ENCODE results near the gene CADPS2. TPM values are rescaled to one million over a fixed set of nuclear protein-coding genes. Genes with fewer than 3 reads are reported as not detected.

CADPS2 gene
- total and polyA plus RNA-seq, 2 of the 4 experiments (the other 2 are of a cell fraction): 0.10 to 0.54 TPM

DNA sequence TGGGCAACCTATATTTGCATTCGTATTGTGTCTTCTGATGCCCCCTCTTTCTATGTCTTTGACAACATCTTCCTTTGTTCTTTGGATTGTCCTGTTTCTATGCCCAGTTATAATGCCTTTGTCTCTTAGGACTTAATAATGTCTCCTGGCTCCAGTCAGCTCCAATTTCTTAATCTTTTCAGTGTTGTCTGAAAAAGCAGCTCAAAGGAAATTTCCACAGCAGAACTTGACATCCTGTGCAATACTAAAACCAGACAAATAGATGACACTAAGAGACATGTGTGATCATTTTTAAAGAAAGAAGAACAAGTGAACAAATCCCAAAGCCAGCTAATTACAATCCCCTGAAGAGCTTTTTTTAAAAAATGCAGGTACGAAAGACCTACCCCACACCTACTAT is 135.9 kb downstream of the CADPS2 start:
- H3K23ac ChIP-seq (ENCODE audit: low read depth, low read length): no peak overlapping the region
- no peak overlapping the region for H3K9ac ChIP-seq (ENCODE audit: low read depth, low read length)
- H2BK5ac ChIP-seq (ENCODE audit: low read depth, low read length, poor library complexity, severe bottlenecking): no peak overlapping the region
- TF ChIP-seq FOS (IDR thresholded peaks at IDR 0.05; ENCODE audit: low read depth, low read length) (no peak), RAD21 (IDR thresholded peaks at IDR 0.05; ENCODE audit: low read length) (no peak), MXI1 (IDR thresholded peaks at IDR 0.05; ENCODE audit: borderline replicate concordance, low read depth, low read length) (no peak), POLR2A (IDR thresholded peaks at IDR 0.05; ENCODE audit: low read depth, low read length) (no peak), MAFK (IDR thresholded peaks at IDR 0.05; ENCODE audit: low read depth, low read length) (no peak), ELK1 (IDR thresholded peaks at IDR 0.05; ENCODE audit: borderline replicate concordance, low read depth, low read length) (no peak), SMC3 (IDR thresholded peaks at IDR 0.05; ENCODE audit: low read depth, low read length) (no peak), CEBPB (IDR thresholded peaks at IDR 0.05; ENCODE audit: low read depth, low read length) (no peak)
- TF ChIP-seq, protein P1, sequence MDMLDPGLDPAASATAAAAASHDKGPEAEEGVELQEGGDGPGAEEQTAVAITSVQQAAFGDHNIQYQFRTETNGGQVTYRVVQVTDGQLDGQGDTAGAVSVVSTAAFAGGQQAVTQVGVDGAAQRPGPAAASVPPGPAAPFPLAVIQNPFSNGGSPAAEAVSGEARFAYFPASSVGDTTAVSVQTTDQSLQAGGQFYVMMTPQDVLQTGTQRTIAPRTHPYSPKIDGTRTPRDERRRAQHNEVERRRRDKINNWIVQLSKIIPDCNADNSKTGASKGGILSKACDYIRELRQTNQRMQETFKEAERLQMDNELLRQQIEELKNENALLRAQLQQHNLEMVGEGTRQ (IDR thresholded peaks at IDR 0.05; ENCODE audit: low read depth, low read length): no peak
- DNase-seq (no peak), ATAC-seq (ENCODE audit: low read depth) (no peak)
- BruUV-seq (replicated peaks): no TSS peak
- H3K56ac ChIP-seq (ENCODE audit: extremely low read depth, insufficient read depth, low read length): no peak overlapping the region
- CTCF ChIA-PET: interaction anchor here (1.0 kb wide), 1 partner anchor 8 kb away, joined by 3 read pairs; no protein-coding TSS in a partner anchor
- no peaks in the 10 kb centered on the region for H3K79me1 ChIP-seq (ENCODE audit: low read depth in 1 of 2, low read length in 2 of 2)
- H3K27ac ChIP-seq (ENCODE audit: insufficient read depth, low read length): no peak overlapping the region
- in situ Hi-C loops (cut with MboI; ENCODE audit: low sequenced_read_pairs): no loop called here
- H2BK20ac ChIP-seq (ENCODE audit: low read depth, low read length): no peak overlapping the region
- no peak overlapping the region for H4K8ac ChIP-seq (ENCODE audit: low read depth in 2 of 2, low read length in 2 of 2)
- intact Hi-C loops (cut with micrococcal nuclease): no loop called here
- H3K9me1 ChIP-seq (ENCODE audit: insufficient read depth, low read length): no peaks in the 10 kb centered on the region
- WGBS, 2 experiments (ENCODE audit: extremely low coverage in 2 of 2, insufficient read length in 1 of 2): 40% methylated on average over 1 of the region's 2 CpGs; no CpG with 5 or more reads in 1 of the 2 experiments
- H3K4me3 ChIP-seq (ENCODE audit: insufficient read depth, low read depth, low read length): no peak overlapping the region
- H2BK120ac ChIP-seq (ENCODE audit: low read depth, low read length): no peak overlapping the region
- no peak overlapping the region for H3K18ac ChIP-seq (ENCODE audit: low read depth, low read length)
- no peak overlapping the region for H3K4me2 ChIP-seq (ENCODE audit: low read depth, low read length)
- H4K91ac ChIP-seq (ENCODE audit: insufficient read depth, low read depth, low read length): no peak overlapping the region
- no peaks in the 10 kb centered on the region for H3K27me3 ChIP-seq (ENCODE audit: control insufficient read depth, insufficient read depth, low read length)
- H3K36me3 ChIP-seq (ENCODE audit: control insufficient read depth, insufficient read depth, low read length): no peaks in the 10 kb centered on the region
- POLR2A ChIA-PET (ENCODE audit: unreplicated experiment): no interaction called here
- no peak overlapping the region for H3K14ac ChIP-seq (replicated peaks; ENCODE audit: low read depth, low read length)
- H4K5ac ChIP-seq (ENCODE audit: low read depth, low read length): no peak overlapping the region
- dilution Hi-C loops (cut with HindIII; ENCODE audit: low sequenced_read_pairs, unreplicated experiment): no loop called here
- H3K4ac ChIP-seq (ENCODE audit: low read depth, low read length): no peak overlapping the region
- no peak overlapping the region for H2AFZ ChIP-seq (replicated peaks; ENCODE audit: low read length, poor library complexity)
- H3K4me1 ChIP-seq (ENCODE audit: control insufficient read depth, insufficient read depth, low read length): no peaks in the 10 kb centered on the region
- H2AK9ac ChIP-seq (replicated peaks; ENCODE audit: low read depth, low read length, poor library complexity): no peak overlapping the region
- H3K9me3 ChIP-seq (ENCODE audit: control insufficient read depth, insufficient read depth, low read length): no peaks in the 10 kb centered on the region; the same call in 1 of the 2 replicates
- no peak overlapping the region for H2AK5ac ChIP-seq (ENCODE audit: low read depth, low read length)
- H2BK15ac ChIP-seq (ENCODE audit: low read depth, low read length): no peak overlapping the region
- no peaks in the 10 kb centered on the region for H4K20me1 ChIP-seq (ENCODE audit: insufficient read depth, low read length)
